NCI-H748 (cell line): ENCODE data around the gene HDAC10.

Source experiments
- DNase-seq: peaks from one replicate; lab custom pipeline; 2025; ENCODE audit not compliant: unreplicated experiment; lab: John Stamatoyannopoulos, UW

Gene HDAC10

GRCh38 chr22:50250555-50251476 is at the start of gene HDAC10:
HDAC10 (minus strand) TSS chr22:50251265; CDS start chr22:50251032, 233 bp downstream.
- DNase-seq, result peak; percentile 88

GRCh38 chr22:50300620-50301257 is 49.7 kb upstream of the HDAC10 start:
- no peak for DNase-seq

- peak; percentile 52 for DNase-seq
Measured at GRCh38 chr22:50299785-50300619, 48.9 kb upstream of the HDAC10 start.

- peak; percentile 48 for DNase-seq
Measured at GRCh38 chr22:50298937-50299784, 48.1 kb upstream of the HDAC10 start.

- DNase-seq, result no peak
Measured at GRCh38 chr22:50298266-50298637, 47.2 kb upstream of the HDAC10 start.

GRCh38 chr22:50297510-50298265 is 46.6 kb upstream of the HDAC10 start:
- no peak for DNase-seq

- DNase-seq, result no peak
Measured at GRCh38 chr22:50296658-50297490, 45.8 kb upstream of the HDAC10 start.

GRCh38 chr22:50294319-50294656 is 43.2 kb upstream of the HDAC10 start:
- DNase-seq, result no peak

- no peak for DNase-seq
Measured at GRCh38 chr22:50293441-50294318, 42.6 kb upstream of the HDAC10 start.

GRCh38 chr22:50292643-50293440 is 41.8 kb upstream of the HDAC10 start:
- DNase-seq, result no peak

- DNase-seq, result no peak
Measured at GRCh38 chr22:50289942-50290630, 39.0 kb upstream of the HDAC10 start.

- no peak for DNase-seq
Measured at GRCh38 chr22:50289151-50289941, 38.3 kb upstream of the HDAC10 start.

GRCh38 chr22:50287731-50288130 is 36.7 kb upstream of the HDAC10 start:
- DNase-seq, result no peak

- DNase-seq, result no peak
Measured at GRCh38 chr22:50286701-50287318, 35.7 kb upstream of the HDAC10 start.

GRCh38 chr22:50286275-50286674 is 35.2 kb upstream of the HDAC10 start:
- DNase-seq, result no peak
